HepG2 (cell line): ENCODE measurements around the gene CYP27B1. TPM values are rescaled to one million over a fixed set of nuclear protein-coding genes. Genes with fewer than 3 reads are reported as not detected.
"Not testable (repeated sequence)": the region's sequence is repeated elsewhere in the genome, so short reads cannot be mapped to it uniquely, and the experiment has no call there.

ENCODE experiments used
- ATAC-seq: fragments of 200-7000 bp; cut with Tn5 transposase; 3 replicates; pipeline ENCODE4 v1.9.1; 2020; ENCODE audit warnings: mild to moderate bottlenecking, moderate library complexity
- BruUV-seq: library from RNA; stranded (reverse); fragments of 400-500 nt; replicated peaks from 2 replicates; lab custom pipeline; 2021; lab: Mats Ljungman, UMichigan
- CTCF ChIA-PET: fragments of 300-600 bp; formaldehyde crosslinking; extraction: SDS; loops from one replicate; lab custom pipeline; 2021; ENCODE audit warnings: low total read pairs, inconsistent platforms, low intra/inter-chr PET ratio; lab: Yijun Ruan, JAX
- POLR2A ChIA-PET: fragments of 350-600 bp; sonication (Branson Sonifier 250); formaldehyde crosslinking; loops from one replicate; lab custom pipeline; 2020; ENCODE audit warnings: antibody characterized with exemption, inconsistent platforms; lab: Yijun Ruan, JAX
- DNase-seq: peaks from one replicate; pipeline ENCODE4 v3.0.0-alpha.2; 2015; ENCODE audit warnings: low spot score
- FAIRE-seq: peaks from 3 replicates; lab custom pipeline; 2011; peaks lifted over from hg19 to GRCh38; lab: Jason Lieb, UNC
- H2AFZ ChIP-seq: one replicate; pipeline ENCODE4 v1.6.1; 2011; ENCODE audit warnings: low read length, inconsistent platforms
- H3K27ac ChIP-seq: fragments of 300-600 bp; 3 replicates; pipeline ENCODE4 v1.8.0; 2011; ENCODE audit warnings: mixed run types, mild to moderate bottlenecking, mixed read lengths, low read length, inconsistent platforms; ENCODE audit not compliant: insufficient read depth; ENCODE audit errors: extremely low read length
- H3K27me3 ChIP-seq, 2 experiments: fragments of 200-600 bp in 1 of 2; 2 replicates in 1 of 2; 3 replicates in 1 of 2; pipeline versions ENCODE4 v1.6.0 to v1.8.0; 2011; ENCODE audit warnings: low read length in 2 of 2, mild to moderate bottlenecking in 2 of 2, moderate library complexity in 2 of 2, inconsistent platforms in 1 of 2; ENCODE audit not compliant: insufficient read depth in 2 of 2, control insufficient read depth in 1 of 2
- H3K36me3 ChIP-seq, 2 experiments: fragments of 200-600 bp in 1 of 2; replicated peaks in 1 of 2; 2 replicates in 1 of 2; 3 replicates in 1 of 2; pipeline versions ENCODE4 v1.5.1 to v1.8.0; 2011; ENCODE audit warnings: low read length in 2 of 2, inconsistent platforms in 1 of 2; ENCODE audit not compliant: insufficient read depth in 2 of 2, control insufficient read depth in 1 of 2
- H3K4me1 ChIP-seq: 2 replicates; pipeline ENCODE4 v1.5.1; 2012; ENCODE audit warnings: low read length, inconsistent platforms; ENCODE audit not compliant: insufficient read depth
- H3K4me2 ChIP-seq: 2 replicates; pipeline ENCODE4 v1.6.0; 2011; ENCODE audit warnings: low read depth, low read length, inconsistent platforms
- H3K4me3 ChIP-seq, 3 experiments: fragments of 200-600 bp in 1 of 3; sonication (generic), shearing (Covaris generic) in 1 of 3; replicated peaks in 1 of 3; 2 replicates each; pipeline ENCODE4 v1.5.1; 2011 to 2016; ENCODE audit warnings: low read length in 3 of 3, inconsistent platforms in 2 of 3, low read depth in 2 of 3, mild to moderate bottlenecking in 2 of 3, control low read depth in 1 of 3, mixed read lengths in 1 of 3; ENCODE audit not compliant: insufficient read depth in 1 of 3
- H3K79me2 ChIP-seq: one replicate; pipeline ENCODE4 v1.6.1; 2011; ENCODE audit warnings: low read length, inconsistent platforms; ENCODE audit not compliant: insufficient read depth
- H3K9ac ChIP-seq: 2 replicates; pipeline ENCODE4 v1.6.0; 2011; ENCODE audit warnings: mild to moderate bottlenecking, low read depth, low read length, inconsistent platforms; ENCODE audit not compliant: insufficient read depth
- H3K9me3 ChIP-seq: 2 replicates; pipeline ENCODE4 v1.5.1; 2012; ENCODE audit warnings: mild to moderate bottlenecking, low read length
- H4K20me1 ChIP-seq: 2 replicates; pipeline ENCODE4 v1.6.0; 2011; ENCODE audit warnings: inconsistent platforms, mild to moderate bottlenecking, low read length, moderate library complexity; ENCODE audit not compliant: insufficient read depth
- ATF7 ChIP-seq, 2 experiments: fragments of 450-650 bp in 1 of 2; sonication (generic) in 1 of 2; formaldehyde crosslinking in 1 of 2; IDR thresholded peaks; 2 replicates each; pipeline versions ENCODE4 v1.4.0 to v1.6.1; 2016 to 2020; ENCODE audit warnings: antibody characterized with exemption in 1 of 2, mild to moderate bottlenecking in 1 of 2, missing genetic modification reagents in 1 of 2
- MZF1 ChIP-seq: sonication (generic); formaldehyde crosslinking; IDR thresholded peaks from 2 replicates; pipeline ENCODE4 v1.8.1; 2023; ENCODE audit warnings: mild to moderate bottlenecking, missing genetic modification reagents, borderline replicate concordance
- NFYB ChIP-seq: sonication (generic); formaldehyde crosslinking; IDR thresholded peaks from 2 replicates; pipeline ENCODE4 v1.4.0; 2020; ENCODE audit warnings: missing genetic modification reagents
- PCBP2 ChIP-seq: fragments of 200-400 bp; formaldehyde crosslinking; optimal IDR thresholded peaks from 2 replicates; pipeline ENCODE3; 2018; ENCODE audit warnings: low read length, low read depth; ENCODE audit not compliant: poor library complexity, severe bottlenecking
- RXRA ChIP-seq: sonication (generic); formaldehyde crosslinking; IDR thresholded peaks from 2 replicates; pipeline ENCODE4 v1.5.1; 2020; ENCODE audit warnings: missing genetic modification reagents
- SNAI1 ChIP-seq: sonication (generic); formaldehyde crosslinking; IDR thresholded peaks from 2 replicates; pipeline ENCODE4 v1.5.0; 2020; ENCODE audit warnings: mild to moderate bottlenecking, missing genetic modification reagents, borderline replicate concordance
- TSC22D2 ChIP-seq: sonication (generic); formaldehyde crosslinking; IDR thresholded peaks from 2 replicates; pipeline ENCODE4 v1.5.1; 2020; ENCODE audit warnings: missing genetic modification reagents, mild to moderate bottlenecking, borderline replicate concordance
- ZSCAN31 ChIP-seq: sonication (generic); formaldehyde crosslinking; IDR thresholded peaks from 2 replicates; pipeline ENCODE4 v1.5.0; 2020; ENCODE audit warnings: low read depth, mild to moderate bottlenecking, missing genetic modification reagents
- WGBS: methylation state at CpG from one replicate; pipeline ENCODE4 v1.1.6; 2017; ENCODE audit warnings: low lambda C conversion rate; 5-methylcytosine and 5-hydroxymethylcytosine counted together
- in situ Hi-C: cut with HindIII; loops from 2 replicates; pipeline ENCODE4 v1.10.0; 2017; ENCODE audit warnings: low pct_unique_long_range_greater_than_20kb; ENCODE audit not compliant: extremely low pct_ligation_motif_present
- intact Hi-C: fragments of 100-400 bp; cut with micrococcal nuclease; formaldehyde crosslinking; loops from one replicate; pipeline ENCODE4 v1.10.0; 2022; ENCODE audit not compliant: unreplicated experiment
- polyA plus RNA-seq, 8 experiments: library from polyadenylated mRNA; depleted of rRNA in 3 of 8; stranded (reverse) in 7 of 8; unstranded in 1 of 8; fragments of >200 nt; fragmentation: Illumina TruSeq in 4 of 8; extraction: Trizol in 4 of 8; gene quantifications; 2 replicates each; pipeline versions ENCODE4 v1.2.1 to v1.2.3, GENCODE V29; 2011 to 2016; ENCODE audit warnings: low read depth in 4 of 8, missing spikeins in 1 of 8, mixed read lengths in 1 of 8; ENCODE audit not compliant: insufficient read depth in 1 of 8
- total RNA-seq, 5 experiments: library from RNA; depleted of rRNA; stranded (reverse); fragments of >200 nt; fragmentation: Illumina TruSeq; extraction: Trizol; gene quantifications; 2 replicates each; pipeline ENCODE4 v1.2.3, GENCODE V29; 2016; ENCODE audit warnings: low read depth in 1 of 5
- TF ChIP-seq, protein P1 (sequence below): fragments of 450-650 bp; IDR thresholded peaks from 2 replicates; pipeline ENCODE4 v1.6.1; 2017

The CYP27B1 gene
- total and polyA plus RNA-seq, 2 of the 13 experiments (the other 11 are each of a cell fraction or from before 2014, with no cell fraction given) = 2.3 to 3.0 TPM

DNA sequence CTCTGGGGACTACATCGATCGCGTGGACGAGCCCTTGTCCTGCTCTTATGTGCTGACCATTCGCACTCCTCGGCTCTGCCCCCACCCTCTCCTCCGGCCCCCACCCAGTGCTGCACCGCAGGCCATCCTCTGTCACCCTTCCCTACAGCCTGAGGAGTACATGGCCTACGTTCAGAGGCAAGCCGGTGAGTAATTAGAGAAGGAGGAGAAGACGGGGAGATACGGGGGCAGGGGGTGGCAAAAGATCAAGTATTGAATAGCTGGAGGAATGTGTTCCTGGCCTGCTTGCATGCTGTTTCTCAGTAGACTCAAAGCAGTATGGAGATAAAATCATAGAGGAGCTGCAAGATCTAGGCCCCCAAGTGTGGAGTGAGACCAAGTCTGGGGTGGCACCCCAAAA lies 51.1 kb downstream of the CYP27B1 start:
- intact Hi-C loops = no loop called here
- Histone ChIP-seq H3K27ac (no peak overlapping the region), H3K4me1 (peaks cover 5% of the 10 kb centered on the region; the same call in 1 of the 2 replicates), H4K20me1 (no peaks in the 10 kb centered on the region), H3K9ac (no peak overlapping the region), H3K4me3 (no peak overlapping the region), H3K9me3 (no peaks in the 10 kb centered on the region), H3K79me2 (no peaks in the 10 kb centered on the region), H3K4me2 (no peak overlapping the region), H3K27me3 (no peaks in the 10 kb centered on the region), H3K36me3 (peaks cover 19 to 57% of the 10 kb centered on the region in 2 experiments), H2AFZ (no peak overlapping the region)
- FAIRE-seq = no peak
- CTCF ChIA-PET = no interaction called here
- 95% methylated on average over 12 of the region's 12 CpGs for WGBS
- POLR2A ChIA-PET = no interaction called here
- no peak for TF ChIP-seq TSC22D2
- no peak for TF ChIP-seq RXRA (CRISPR knock-in tag)
- TF ChIP-seq SNAI1 (CRISPR knock-in tag) = no peak
- TF ChIP-seq PCBP2 = no peak
- TF ChIP-seq ATF7 (IDR thresholded peaks at IDR 0.05) = no peak
- TF ChIP-seq ATF7 (CRISPR knock-in tag; IDR thresholded peaks at IDR 0.05) = no peak
- no peak for TF ChIP-seq NFYB (CRISPR knock-in tag)
- TF ChIP-seq MZF1 (CRISPR knock-in tag) = no peak
- TF ChIP-seq, protein P1, sequence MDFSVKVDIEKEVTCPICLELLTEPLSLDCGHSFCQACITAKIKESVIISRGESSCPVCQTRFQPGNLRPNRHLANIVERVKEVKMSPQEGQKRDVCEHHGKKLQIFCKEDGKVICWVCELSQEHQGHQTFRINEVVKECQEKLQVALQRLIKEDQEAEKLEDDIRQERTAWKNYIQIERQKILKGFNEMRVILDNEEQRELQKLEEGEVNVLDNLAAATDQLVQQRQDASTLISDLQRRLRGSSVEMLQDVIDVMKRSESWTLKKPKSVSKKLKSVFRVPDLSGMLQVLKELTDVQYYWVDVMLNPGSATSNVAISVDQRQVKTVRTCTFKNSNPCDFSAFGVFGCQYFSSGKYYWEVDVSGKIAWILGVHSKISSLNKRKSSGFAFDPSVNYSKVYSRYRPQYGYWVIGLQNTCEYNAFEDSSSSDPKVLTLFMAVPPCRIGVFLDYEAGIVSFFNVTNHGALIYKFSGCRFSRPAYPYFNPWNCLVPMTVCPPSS = no peak
- no peak for TF ChIP-seq ZSCAN31 (CRISPR knock-in tag)
- ATAC-seq = no peak
- in situ Hi-C loops = no loop called here
- DNase-seq = no peak
- BruUV-seq = no TSS peak

DNA sequence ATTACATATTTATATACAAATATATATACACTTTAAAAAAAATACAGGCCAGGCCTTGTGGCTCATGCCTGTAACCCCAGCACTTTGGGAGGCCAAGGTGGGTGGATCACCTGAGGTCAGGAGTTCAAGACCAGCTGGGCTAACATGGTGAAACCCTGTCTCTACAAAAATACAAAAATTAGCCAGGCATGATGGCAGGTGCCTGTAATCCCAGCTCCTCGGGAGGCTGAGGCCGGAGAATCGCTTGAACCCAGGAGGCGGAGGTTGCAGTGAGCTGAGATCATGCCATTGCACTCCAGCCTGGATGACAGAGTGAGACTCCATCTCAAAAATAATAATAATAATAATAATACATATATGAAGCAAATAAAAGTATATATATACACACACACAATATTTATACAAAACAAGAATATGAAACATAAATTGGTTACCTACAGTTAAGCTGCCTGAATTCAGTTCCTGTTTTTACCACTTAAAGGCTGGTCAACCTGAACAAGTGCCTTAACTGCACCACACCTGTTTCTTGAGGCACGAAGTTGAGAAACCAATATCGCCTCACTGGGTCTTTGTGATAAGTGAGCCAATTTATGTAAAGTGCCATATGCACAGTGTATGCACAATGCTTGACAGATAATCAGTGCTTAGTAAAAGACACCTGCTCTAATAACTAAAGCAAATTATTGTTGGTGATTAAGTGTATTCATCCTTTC lies 51.7 kb downstream of the CYP27B1 start:
- H2AFZ ChIP-seq, H3K79me2 ChIP-seq, FAIRE-seq, H4K20me1 ChIP-seq, intact Hi-C loops, H3K4me2 ChIP-seq, ATAC-seq, H3K27me3 ChIP-seq, H3K27ac ChIP-seq, POLR2A ChIA-PET, H3K9me3 ChIP-seq, CTCF ChIA-PET, H3K9ac ChIP-seq, in situ Hi-C loops, DNase-seq, BruUV-seq, H3K4me1 ChIP-seq, H3K4me3 ChIP-seq: not testable (repeated sequence)
- 98% methylated on average over 6 of the region's 6 CpGs for WGBS
- peaks cover 19 to 52% of the 10 kb centered on the region in 2 experiments for H3K36me3 ChIP-seq
